ENCODE results near the gene PHLDB2. TPM values are rescaled to one million over a fixed set of nuclear protein-coding genes. Genes with fewer than 3 reads are reported as not detected.

The PHLDB2 gene
- polyA plus RNA-seq, 1 donor (not counting 4 experiments of a cell fraction or from before 2014, with no cell fraction given) = 150 TPM

GRCh38 chr3:111919370-111920065 is 60.5 kb downstream of the PHLDB2 start:
- H3K27ac ChIP-seq (ENCODE audit: control insufficient read depth, insufficient read depth, low read length) = no peak overlapping the region
- no peaks in the 10 kb centered on the region for H3K9me1 ChIP-seq (ENCODE audit: control insufficient read depth, extremely low read depth, insufficient read depth, low read length)
- H4K20me1 ChIP-seq (ENCODE audit: control insufficient read depth, extremely low read depth, insufficient read depth, low read length) = no peaks in the 10 kb centered on the region
- H3K9ac ChIP-seq (ENCODE audit: control insufficient read depth, extremely low read depth, insufficient read depth, low read length) = no peak overlapping the region
- no peak overlapping the region for H3K4me2 ChIP-seq (ENCODE audit: control insufficient read depth, extremely low read depth, insufficient read depth, low read depth, low read length)
- H3K36me3 ChIP-seq (ENCODE audit: control insufficient read depth in 2 of 2, extremely low read depth in 1 of 2, insufficient read depth in 2 of 2, low read length in 2 of 2) = peaks cover 34 to 55% of the 10 kb centered on the region in 2 experiments
- no peaks in the 10 kb centered on the region for H3K27me3 ChIP-seq (ENCODE audit: control insufficient read depth, extremely low read depth, insufficient read depth, low read length)
- FAIRE-seq (no peak), DNase-seq (ENCODE audit: low read depth, low spot score) (no peak)
- H3K79me2 ChIP-seq (ENCODE audit: control insufficient read depth, insufficient read depth, low read length) = peaks cover 26% of the 10 kb centered on the region
- H3K4me1 ChIP-seq (ENCODE audit: control insufficient read depth, extremely low read depth, insufficient read depth, low read length) = peaks cover 44% of the 10 kb centered on the region
- dilution Hi-C loops (cut with MboI; ENCODE audit: extremely low pct_ligation_motif_present, low sequenced_read_pairs) = no loop called here
- no peak overlapping the region for H2AFZ ChIP-seq (ENCODE audit: control insufficient read depth, low read length)
- no peak for TF ChIP-seq CTCF (optimal IDR thresholded peaks at IDR 0.05 in 1 of 3, IDR thresholded peaks at IDR 0.05 in 1 of 3, conservative IDR thresholded peaks at IDR 0.05 in 1 of 3; ENCODE audit: extremely low read depth in 1 of 3, insufficient read depth in 2 of 3, low read length in 3 of 3)
- no peak for TF ChIP-seq EZH2 (IDR thresholded peaks at IDR 0.05; ENCODE audit: low read length)
- H3K4me3 ChIP-seq (ENCODE audit: control insufficient read depth in 2 of 3, extremely low read depth in 1 of 3, insufficient read depth in 2 of 3, low read depth in 1 of 3, low read length in 3 of 3) = no peak overlapping the region
- H3K9me3 ChIP-seq (ENCODE audit: control insufficient read depth, low read depth, low read length) = no peaks in the 10 kb centered on the region

GRCh38 chr3:111921181-111921580 is 62.1 kb downstream of the PHLDB2 start:
- H3K36me3 ChIP-seq (ENCODE audit: control insufficient read depth in 2 of 2, extremely low read depth in 1 of 2, insufficient read depth in 2 of 2, low read length in 2 of 2) = peaks cover 34 to 67% of the 10 kb centered on the region in 2 experiments
- peaks cover 31% of the 10 kb centered on the region for H3K79me2 ChIP-seq (ENCODE audit: control insufficient read depth, insufficient read depth, low read length)
- dilution Hi-C loops (cut with MboI; ENCODE audit: extremely low pct_ligation_motif_present, low sequenced_read_pairs) = no loop called here
- TF ChIP-seq CTCF (optimal IDR thresholded peaks at IDR 0.05 in 1 of 3, IDR thresholded peaks at IDR 0.05 in 1 of 3, conservative IDR thresholded peaks at IDR 0.05 in 1 of 3; ENCODE audit: extremely low read depth in 1 of 3, insufficient read depth in 2 of 3, low read length in 3 of 3) (no peak), EZH2 (IDR thresholded peaks at IDR 0.05; ENCODE audit: low read length) (no peak)
- no peak overlapping the region for H3K4me3 ChIP-seq (ENCODE audit: control insufficient read depth in 2 of 3, extremely low read depth in 1 of 3, insufficient read depth in 2 of 3, low read depth in 1 of 3, low read length in 3 of 3)
- no peaks in the 10 kb centered on the region for H4K20me1 ChIP-seq (ENCODE audit: control insufficient read depth, extremely low read depth, insufficient read depth, low read length)
- H3K4me2 ChIP-seq (ENCODE audit: control insufficient read depth, extremely low read depth, insufficient read depth, low read depth, low read length) = no peak overlapping the region
- H3K27me3 ChIP-seq (ENCODE audit: control insufficient read depth, extremely low read depth, insufficient read depth, low read length) = no peaks in the 10 kb centered on the region
- H3K9ac ChIP-seq (ENCODE audit: control insufficient read depth, extremely low read depth, insufficient read depth, low read length) = no peak overlapping the region
- H3K9me1 ChIP-seq (ENCODE audit: control insufficient read depth, extremely low read depth, insufficient read depth, low read length) = no peaks in the 10 kb centered on the region
- DNase-seq (ENCODE audit: low read depth, low spot score) (no peak), FAIRE-seq (no peak)
- H2AFZ ChIP-seq (ENCODE audit: control insufficient read depth, low read length) = no peak overlapping the region
- no peaks in the 10 kb centered on the region for H3K9me3 ChIP-seq (ENCODE audit: control insufficient read depth, low read depth, low read length)
- H3K27ac ChIP-seq (ENCODE audit: control insufficient read depth, insufficient read depth, low read length) = no peak overlapping the region
- H3K4me1 ChIP-seq (ENCODE audit: control insufficient read depth, extremely low read depth, insufficient read depth, low read length) = peaks cover 41% of the 10 kb centered on the region

All from keratinocyte (primary cell).